Body of pancreas (tissue), 4 donors: ENCODE results near the gene DUSP16.

Experiments used
- POLR2A ChIP-seq, 3 donors: fragments of 450-650 bp; IDR thresholded peaks; one replicate each; pipeline ENCODE4 v1.6.1; 2016; ENCODE audit warnings: antibody characterized with exemption in 3 of 3, mild to moderate bottlenecking in 2 of 3
- TF ChIP-seq, protein P1 (sequence below), 7 experiments: fragments of 450-650 bp in 4 of 7; fragments of 200-600 bp in 3 of 7; sonication (generic) in 3 of 7; IDR thresholded peaks; one replicate each; pipeline ENCODE4 v1.5.1; 2016 to 2019; ENCODE audit warnings: antibody characterized with exemption in 7 of 7

DNA sequence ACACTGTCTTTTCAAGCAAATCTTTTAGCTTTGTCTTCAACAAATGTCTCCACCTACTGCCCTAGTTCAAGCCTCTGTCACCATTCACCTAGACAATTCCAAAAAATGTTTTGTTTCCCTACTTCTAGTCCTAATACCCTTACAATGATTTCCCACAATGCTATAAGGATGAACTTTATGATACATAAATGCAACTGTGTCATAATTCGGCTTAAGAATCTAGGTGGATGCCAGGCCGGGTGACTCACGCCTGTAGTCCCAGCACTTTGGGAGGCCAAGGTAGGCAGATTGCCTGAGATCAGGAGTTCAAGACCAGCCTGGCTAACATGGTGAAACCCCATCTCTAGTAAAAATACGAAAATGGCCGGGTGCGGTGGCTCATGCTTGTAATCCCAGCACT, 28.3 kb upstream of the DUSP16 start:
- TF ChIP-seq, protein P1, sequence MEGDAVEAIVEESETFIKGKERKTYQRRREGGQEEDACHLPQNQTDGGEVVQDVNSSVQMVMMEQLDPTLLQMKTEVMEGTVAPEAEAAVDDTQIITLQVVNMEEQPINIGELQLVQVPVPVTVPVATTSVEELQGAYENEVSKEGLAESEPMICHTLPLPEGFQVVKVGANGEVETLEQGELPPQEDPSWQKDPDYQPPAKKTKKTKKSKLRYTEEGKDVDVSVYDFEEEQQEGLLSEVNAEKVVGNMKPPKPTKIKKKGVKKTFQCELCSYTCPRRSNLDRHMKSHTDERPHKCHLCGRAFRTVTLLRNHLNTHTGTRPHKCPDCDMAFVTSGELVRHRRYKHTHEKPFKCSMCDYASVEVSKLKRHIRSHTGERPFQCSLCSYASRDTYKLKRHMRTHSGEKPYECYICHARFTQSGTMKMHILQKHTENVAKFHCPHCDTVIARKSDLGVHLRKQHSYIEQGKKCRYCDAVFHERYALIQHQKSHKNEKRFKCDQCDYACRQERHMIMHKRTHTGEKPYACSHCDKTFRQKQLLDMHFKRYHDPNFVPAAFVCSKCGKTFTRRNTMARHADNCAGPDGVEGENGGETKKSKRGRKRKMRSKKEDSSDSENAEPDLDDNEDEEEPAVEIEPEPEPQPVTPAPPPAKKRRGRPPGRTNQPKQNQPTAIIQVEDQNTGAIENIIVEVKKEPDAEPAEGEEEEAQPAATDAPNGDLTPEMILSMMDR (IDR thresholded peaks at IDR 0.05): no peak
- TF ChIP-seq POLR2A (IDR thresholded peaks at IDR 0.05): no peak
